OCI-LY1 (cell line): ENCODE measurements around the gene KAT5.

Experiments used
- CTCF ChIP-seq: fragments of 200-600 bp; sonication (generic), shearing (Covaris generic); IDR thresholded peaks from 2 replicates; pipeline ENCODE4 v1.5.1; 2017; ENCODE audit warnings: mild to moderate bottlenecking, antibody characterized with exemption, low read length, moderate library complexity, mixed read lengths
- EZH2 ChIP-seq: fragments of 200-600 bp; sonication (generic), shearing (Covaris generic); IDR thresholded peaks from 2 replicates; pipeline ENCODE4 v1.8.0; 2017; ENCODE audit warnings: borderline replicate concordance, mixed run types, mild to moderate bottlenecking, antibody characterized with exemption, low read length, moderate library complexity, mixed read lengths

- TF ChIP-seq EZH2 (no peak), CTCF (no peak)
Measured at GRCh38 chr11:65716774-65717405, 4.8 kb downstream of the KAT5 start.
